Measurements from ENCODE around the gene MITF.

The MITF gene, protein sequence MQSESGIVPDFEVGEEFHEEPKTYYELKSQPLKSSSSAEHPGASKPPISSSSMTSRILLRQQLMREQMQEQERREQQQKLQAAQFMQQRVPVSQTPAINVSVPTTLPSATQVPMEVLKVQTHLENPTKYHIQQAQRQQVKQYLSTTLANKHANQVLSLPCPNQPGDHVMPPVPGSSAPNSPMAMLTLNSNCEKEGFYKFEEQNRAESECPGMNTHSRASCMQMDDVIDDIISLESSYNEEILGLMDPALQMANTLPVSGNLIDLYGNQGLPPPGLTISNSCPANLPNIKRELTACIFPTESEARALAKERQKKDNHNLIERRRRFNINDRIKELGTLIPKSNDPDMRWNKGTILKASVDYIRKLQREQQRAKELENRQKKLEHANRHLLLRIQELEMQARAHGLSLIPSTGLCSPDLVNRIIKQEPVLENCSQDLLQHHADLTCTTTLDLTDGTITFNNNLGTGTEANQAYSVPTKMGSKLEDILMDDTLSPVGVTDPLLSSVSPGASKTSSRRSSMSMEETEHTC

GRCh38 chr3:69739204-69740102 lies at the start of gene MITF:
TSS of gene MITF (plus strand) at chr3:69739464. CDS start at chr3:69739598, 134 bp downstream.
- DNase-seq, result peak; percentile 8

- no peak for DNase-seq
Observed at GRCh38 chr3:69691860-69692259, 47.4 kb upstream of the MITF start.

- DNase-seq, result no peak
Observed at GRCh38 chr3:69692761-69693160, 46.5 kb upstream of the MITF start.

GRCh38 chr3:69695443-69695842 lies 43.8 kb upstream of the MITF start:
- DNase-seq, result no peak

DNA sequence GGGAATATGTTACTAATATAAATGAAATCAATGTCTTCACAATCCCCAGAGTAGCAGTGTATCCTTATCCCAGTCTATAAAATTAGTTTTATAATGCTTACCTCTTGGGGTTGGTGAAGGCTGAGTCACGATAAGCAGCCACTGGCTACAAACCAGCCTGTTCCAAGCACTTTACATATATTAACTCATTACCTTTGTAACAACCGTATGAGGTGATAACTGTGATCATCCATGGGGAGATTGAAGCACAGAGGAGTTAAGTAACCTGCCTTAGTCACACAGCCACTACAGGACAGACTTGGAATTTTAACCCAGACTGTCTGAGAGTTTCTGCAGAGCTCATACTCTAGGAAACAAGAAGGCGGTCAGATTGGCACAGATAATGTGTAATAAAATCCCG lies 43.3 kb upstream of the MITF start:
- no peak for DNase-seq

- no peak for DNase-seq
Observed at GRCh38 chr3:69696367-69696766, 42.9 kb upstream of the MITF start.

DNA sequence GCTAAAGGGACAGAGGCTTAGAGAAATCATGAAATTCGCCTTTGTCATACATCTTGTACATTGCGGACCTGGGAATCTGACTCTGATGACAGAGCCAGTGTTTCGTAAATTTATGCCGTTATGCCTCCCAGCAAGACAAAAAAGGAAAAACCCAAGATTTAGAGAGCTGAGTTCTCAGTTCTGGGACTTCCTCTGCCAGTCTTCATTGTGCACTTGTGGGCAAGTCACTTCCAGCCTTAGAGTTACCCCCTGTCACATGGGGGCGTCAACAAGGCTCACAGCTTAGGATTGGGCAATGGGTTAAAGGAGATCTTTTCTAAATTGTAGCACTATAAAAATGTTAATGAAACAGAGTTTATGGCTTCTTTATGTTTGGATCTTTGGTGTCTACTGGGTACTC lies 41.9 kb upstream of the MITF start:
- DNase-seq, result no peak

- no peak for DNase-seq
Observed at GRCh38 chr3:69698728-69699127, 40.5 kb upstream of the MITF start.

GRCh38 chr3:69699183-69699582 lies 40.1 kb upstream of the MITF start:
- no peak for DNase-seq

DNA sequence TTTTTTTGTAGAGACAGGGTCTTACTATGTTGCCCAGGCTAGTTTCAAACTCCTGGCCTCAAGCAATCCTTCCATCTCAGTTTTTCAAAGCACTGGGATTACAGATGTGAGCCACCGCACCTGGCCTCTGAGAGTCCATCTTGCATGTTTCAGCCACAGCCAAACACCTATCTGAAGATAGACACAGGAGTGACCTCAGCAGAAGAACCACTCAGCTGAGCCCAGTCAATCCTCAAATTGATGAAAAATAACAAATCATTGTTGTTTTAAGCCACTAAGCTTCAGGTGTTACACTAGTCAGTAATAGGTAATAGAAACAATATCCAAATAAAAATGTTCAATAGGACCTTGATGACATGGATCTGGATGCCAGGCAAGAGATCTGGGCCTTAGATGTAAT lies 38.3 kb upstream of the MITF start:
- no peak for DNase-seq

GRCh38 chr3:69710153-69710977 lies 28.9 kb upstream of the MITF start:
- DNase-seq, result no peak

DNA sequence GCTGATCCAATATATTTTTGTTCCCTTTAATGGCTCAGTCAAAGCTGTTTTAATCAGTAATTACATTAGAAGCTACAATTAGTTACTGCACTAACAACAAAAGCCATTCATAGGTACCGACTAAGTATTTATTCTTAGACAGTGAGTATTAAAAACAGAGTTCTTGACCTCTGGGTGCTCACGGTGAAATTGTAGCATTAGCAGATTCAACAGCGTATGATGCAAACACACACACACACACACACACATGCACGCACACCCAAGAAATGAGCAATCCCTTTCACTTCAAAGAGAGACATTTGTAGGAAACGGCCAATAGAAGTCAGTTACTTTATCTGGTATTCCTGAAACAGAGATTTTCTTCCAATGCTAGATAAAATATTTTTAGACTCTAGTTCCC lies 27.0 kb upstream of the MITF start:
- DNase-seq, result no peak

DNA sequence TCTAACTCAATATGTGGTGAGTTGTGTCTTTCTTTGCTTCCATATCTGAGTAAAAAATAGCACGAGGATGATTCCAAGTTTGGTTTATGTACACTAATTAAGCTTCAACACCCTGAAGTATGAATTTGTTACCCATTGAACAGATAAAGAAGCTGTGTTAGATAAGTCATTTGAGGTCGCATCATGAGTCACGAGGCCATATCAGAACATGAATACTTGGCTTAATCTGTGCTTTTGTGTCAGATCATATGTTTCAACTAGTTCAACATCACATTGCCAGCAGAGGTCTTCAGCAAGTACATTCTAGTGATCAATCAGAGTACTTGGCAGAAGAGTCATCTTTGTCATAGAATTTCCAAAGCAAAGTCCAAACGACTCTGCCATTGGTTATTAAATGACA lies 26.3 kb upstream of the MITF start:
- DNase-seq, result no peak

- no peak for DNase-seq
Observed at GRCh38 chr3:69715204-69715603, 24.1 kb upstream of the MITF start.

- DNase-seq, result no peak
Observed at GRCh38 chr3:69716119-69716518, 23.1 kb upstream of the MITF start.

DNA sequence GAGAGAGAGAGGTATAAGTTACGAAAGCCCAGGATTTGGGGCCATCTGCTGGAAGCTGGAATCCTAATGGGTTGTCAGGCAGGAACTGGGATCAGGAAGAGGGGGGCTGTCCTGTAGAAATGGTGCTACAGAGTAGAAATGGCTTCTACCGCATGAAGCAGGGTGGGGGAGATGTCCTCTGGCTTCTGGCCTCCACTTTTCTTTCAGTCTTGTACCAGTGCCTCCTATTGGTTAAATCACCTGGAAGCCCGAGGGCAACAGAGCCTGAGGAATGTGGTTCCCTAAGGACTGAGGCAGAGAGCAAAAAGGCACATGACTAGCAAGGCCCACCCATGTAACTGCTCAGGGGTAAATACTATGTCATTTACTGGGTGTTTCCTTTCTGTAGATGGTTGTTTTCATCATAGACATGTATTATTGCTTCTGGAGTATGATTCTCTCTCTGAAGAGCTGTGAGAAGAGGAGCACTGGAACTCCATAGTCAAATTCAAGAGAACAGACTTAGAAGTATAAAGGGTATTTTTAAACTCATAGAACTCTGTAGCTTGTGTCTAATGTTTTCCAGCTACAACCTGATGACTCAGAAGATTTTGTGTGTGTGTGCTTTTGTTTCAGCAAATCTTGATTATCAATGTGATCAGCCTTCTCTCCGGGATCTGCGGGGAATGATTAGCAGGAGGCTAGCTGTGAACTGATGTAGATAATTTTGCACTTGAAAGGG lies 20.2 kb upstream of the MITF start:
- no peak for DNase-seq

DNA sequence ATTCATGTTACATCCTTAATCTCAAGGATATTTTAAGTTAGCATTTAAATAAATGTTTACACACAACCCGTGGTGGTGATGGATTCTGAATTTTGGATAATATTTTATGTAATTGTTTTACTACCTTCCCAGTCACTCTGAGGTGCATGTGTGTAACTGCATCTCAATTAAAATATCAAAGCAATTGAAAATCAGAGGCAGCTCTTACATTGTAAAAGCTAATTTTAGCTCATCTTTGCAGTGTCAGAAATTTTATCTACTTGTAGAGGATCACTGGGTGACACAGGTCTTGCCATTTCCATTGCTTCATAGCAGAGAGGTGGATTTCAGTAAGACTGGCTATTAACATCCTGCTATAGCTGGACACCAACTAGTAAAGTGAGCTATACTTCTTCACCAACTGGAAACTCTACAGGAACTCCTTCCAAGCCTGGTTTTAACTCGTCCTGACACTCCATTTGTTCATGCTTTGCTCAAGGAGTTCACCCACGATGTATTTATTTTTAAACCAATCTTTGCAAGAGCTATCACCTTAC lies 19.6 kb upstream of the MITF start:
- DNase-seq, result no peak

DNA sequence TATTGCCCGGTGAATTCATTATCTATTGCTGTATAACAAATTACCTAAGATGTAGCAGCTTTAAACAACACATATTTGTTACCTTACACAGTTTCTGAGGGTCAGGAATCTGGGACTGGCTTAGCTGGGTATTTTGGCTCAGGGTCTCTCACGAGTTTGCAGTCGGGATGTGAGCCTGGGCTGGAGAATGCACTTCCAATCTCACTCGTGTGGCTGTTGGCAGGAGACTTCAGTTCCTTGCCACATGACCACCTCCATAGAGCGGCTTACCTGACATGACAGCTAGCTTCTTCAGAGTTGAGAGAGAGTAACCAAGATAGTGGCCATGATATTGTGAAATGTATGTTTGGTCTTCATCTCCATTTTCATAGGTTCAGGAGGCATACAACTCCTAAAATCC lies 18.4 kb upstream of the MITF start:
- DNase-seq, result no peak

GRCh38 chr3:69723389-69723788 lies 15.9 kb upstream of the MITF start:
- no peak for DNase-seq

DNA sequence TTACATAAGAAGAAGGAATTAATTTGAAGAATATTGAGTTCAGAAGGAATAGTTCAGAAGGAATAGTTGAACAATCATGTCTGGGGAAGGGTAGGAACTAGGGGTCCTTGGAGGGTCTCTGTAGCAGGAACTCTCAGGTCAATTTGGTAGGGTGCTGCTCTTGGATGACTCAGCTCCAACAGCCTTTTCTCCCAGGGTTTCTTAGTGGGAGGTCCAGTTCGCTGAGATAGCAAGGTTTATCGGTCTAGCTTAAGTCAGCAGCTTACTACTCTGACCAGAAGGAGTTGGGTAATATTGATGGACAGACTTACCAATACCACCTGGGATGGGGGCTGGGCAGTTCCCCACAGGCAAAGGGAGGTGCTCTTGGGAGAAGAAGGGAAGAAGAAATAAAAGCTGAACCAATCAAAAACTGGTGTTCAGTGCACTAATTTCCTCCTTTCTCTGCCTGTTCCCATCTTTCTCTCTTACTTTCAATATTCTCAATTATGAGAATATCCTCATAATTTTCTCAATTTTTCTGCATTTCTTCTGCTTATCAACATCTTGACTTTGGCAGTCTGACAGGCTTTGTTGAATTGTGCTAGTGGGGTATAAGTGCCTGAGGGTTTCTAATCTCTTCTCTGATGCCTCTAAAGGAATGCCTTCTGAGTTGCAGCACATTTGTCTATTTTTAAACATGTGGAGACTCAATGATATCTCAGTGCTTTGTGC lies 14.4 kb upstream of the MITF start:
- no peak for DNase-seq

GRCh38 chr3:69725994-69726571 lies 13.2 kb upstream of the MITF start:
- no peak for DNase-seq

Data from NCI-H1694 (cell line).